Memory B cell (primary cell): ENCODE measurements around the gene DNAJC3.
"Not testable (repeated sequence)": the region's sequence is repeated elsewhere in the genome, so short reads cannot be mapped to it uniquely, and the experiment has no call there.

Experiments
- ATAC-seq: fragments of 150-1000 bp; cut with Tn5 transposase; 2 replicates; pipeline ENCODE4 v1.10.0; 2021; ENCODE audit warnings: low read depth, mild to moderate bottlenecking, moderate library complexity
- DNase-seq, 2 donors: peaks; one replicate each; pipeline ENCODE4 v3.0.0; 2022; ENCODE audit warnings: low spot score in 2 of 2
- H3K27ac Mint-ChIP-seq: one replicate; pipeline ENCODE4 v1.8.0; 2022; ENCODE audit warnings: mild to moderate bottlenecking, moderate library complexity, mixed read lengths
- H3K27me3 Mint-ChIP-seq: one replicate; pipeline ENCODE4 v1.8.0; 2022; ENCODE audit warnings: mixed read lengths
- H3K36me3 Mint-ChIP-seq: one replicate; pipeline ENCODE4 v1.8.0; 2022; ENCODE audit warnings: mild to moderate bottlenecking, mixed read lengths
- H3K4me1 Mint-ChIP-seq: one replicate; pipeline ENCODE4 v1.8.0; 2022; ENCODE audit warnings: mixed read lengths
- H3K4me3 Mint-ChIP-seq: one replicate; pipeline ENCODE4 v1.8.0; 2022; ENCODE audit warnings: mild to moderate bottlenecking, moderate library complexity, mixed read lengths
- H3K9me3 Mint-ChIP-seq: one replicate; pipeline ENCODE4 v1.8.0; 2022; ENCODE audit warnings: mixed read lengths

DNAJC3 gene

DNA sequence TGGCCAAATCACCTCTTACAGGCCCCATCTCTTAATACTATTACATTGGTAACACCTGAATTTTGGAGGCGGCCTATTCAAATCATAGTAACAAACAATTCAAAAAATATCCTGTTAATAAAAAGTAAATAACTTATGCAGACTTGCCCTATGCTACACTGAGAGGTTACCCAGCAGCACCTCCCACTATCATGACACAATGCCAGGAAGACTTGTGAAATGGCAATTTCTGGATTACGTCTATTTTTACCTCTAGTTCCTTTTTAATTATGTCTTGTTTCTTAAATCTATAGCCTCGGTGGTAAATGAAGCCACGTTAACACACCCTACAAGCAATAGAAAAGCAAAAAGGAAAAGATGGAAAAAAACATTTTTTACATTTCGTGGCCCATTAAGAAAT, 26.2 kb upstream of the DNAJC3 start:
- Mint-ChIP-seq H3K36me3 (no peaks in the 10 kb centered on the region), H3K27me3 (peaks cover 1% of the 10 kb centered on the region), H3K4me1 (peaks cover 3% of the 10 kb centered on the region), H3K27ac (no peak overlapping the region), H3K9me3 (no peaks in the 10 kb centered on the region), H3K4me3 (no peak overlapping the region)
- no peak for DNase-seq
- ATAC-seq, result no peak

DNA sequence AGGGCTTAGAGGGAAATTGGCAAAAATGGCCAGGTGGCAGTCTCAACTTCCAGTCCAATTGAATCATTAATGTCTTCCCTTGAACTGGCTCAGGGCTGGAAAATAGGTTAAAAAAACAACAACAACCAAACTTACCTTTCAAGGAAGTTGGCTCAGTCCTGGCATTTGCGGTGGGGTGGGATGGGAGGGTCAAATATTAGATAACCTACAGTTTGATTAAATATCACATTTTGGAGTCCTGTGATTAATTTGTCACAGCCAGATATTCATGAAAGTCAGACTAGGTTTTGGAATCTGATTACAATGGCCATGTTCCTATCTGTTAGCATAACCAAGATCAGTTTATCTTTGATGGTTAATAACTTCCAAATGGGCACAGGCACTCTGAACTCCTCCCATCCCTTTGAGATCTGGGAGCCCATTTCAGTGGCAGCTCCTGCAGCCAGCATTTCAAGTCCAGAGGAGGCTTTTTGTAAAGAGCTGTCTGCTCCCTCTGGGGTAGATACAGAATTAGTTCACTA, 24.6 kb upstream of the DNAJC3 start:
- H3K9me3 Mint-ChIP-seq, result no peaks in the 10 kb centered on the region
- no peaks in the 10 kb centered on the region for H3K36me3 Mint-ChIP-seq
- H3K4me1 Mint-ChIP-seq, result peaks cover 3% of the 10 kb centered on the region
- H3K4me3 Mint-ChIP-seq, result no peak overlapping the region
- no peak for ATAC-seq
- no peak overlapping the region for H3K27ac Mint-ChIP-seq
- DNase-seq, result no peak
- peaks cover 1% of the 10 kb centered on the region for H3K27me3 Mint-ChIP-seq

DNA sequence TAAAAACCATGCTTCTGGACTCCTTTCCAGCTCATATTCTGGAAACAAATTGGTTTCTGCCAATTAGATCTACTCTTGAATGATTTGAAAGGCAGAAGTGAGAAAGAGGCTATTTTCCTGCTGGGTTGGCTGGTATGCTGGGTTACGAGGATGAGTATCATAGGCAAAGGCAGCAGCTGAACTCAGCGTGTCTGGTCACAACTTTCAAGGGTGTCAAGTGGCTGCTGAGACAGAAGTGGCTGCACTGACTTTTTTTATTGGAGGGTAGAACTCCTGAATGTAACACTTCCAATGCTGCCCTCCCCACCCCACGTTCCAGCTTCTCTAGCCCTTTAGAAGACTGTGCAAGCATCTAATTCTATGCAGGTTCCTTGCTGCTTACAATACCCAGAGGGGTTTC, 24.1 kb upstream of the DNAJC3 start:
- H3K27ac Mint-ChIP-seq, result no peak overlapping the region
- no peaks in the 10 kb centered on the region for H3K36me3 Mint-ChIP-seq
- H3K4me3 Mint-ChIP-seq, result no peak overlapping the region
- H3K9me3 Mint-ChIP-seq, result no peaks in the 10 kb centered on the region
- DNase-seq (no peak), ATAC-seq (no peak)
- H3K4me1 Mint-ChIP-seq, result peaks cover 3% of the 10 kb centered on the region
- peaks cover 1% of the 10 kb centered on the region for H3K27me3 Mint-ChIP-seq

DNA sequence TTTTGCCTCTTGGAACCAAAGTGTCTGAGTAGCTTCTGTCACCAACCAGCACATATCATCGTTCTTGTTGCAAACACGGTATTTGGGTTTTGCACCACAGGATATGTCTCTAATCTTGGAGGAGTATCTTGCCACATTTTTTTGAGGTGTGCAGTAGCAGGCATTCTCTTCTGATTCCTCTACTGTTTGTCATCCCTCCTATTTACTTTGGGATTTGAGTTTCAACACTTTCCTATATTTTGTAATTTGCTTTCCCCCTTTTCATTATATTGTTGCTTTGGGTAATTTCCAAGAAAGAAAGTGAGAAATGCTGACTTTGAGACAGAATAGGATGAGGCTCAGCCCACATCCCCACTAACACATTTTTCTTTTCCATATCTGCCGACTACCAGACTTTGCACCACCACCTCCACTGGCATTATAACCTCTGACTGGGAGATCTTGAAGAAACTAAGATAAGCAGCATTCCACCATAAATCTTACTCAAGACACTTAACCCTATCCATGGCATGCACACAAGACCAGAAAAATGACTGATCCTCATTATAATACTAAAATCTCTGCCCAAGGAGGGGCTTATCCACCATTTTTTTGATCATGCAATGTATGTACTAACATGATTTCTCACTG, 20.4 kb upstream of the DNAJC3 start:
- no peak for ATAC-seq
- Mint-ChIP-seq H3K9me3 (peaks cover 2% of the 10 kb centered on the region), H3K27ac (no peak overlapping the region), H3K4me3 (no peak overlapping the region), H3K4me1 (peaks cover 3% of the 10 kb centered on the region), H3K27me3 (peaks cover 1% of the 10 kb centered on the region), H3K36me3 (no peaks in the 10 kb centered on the region)
- DNase-seq, result no peak

DNA sequence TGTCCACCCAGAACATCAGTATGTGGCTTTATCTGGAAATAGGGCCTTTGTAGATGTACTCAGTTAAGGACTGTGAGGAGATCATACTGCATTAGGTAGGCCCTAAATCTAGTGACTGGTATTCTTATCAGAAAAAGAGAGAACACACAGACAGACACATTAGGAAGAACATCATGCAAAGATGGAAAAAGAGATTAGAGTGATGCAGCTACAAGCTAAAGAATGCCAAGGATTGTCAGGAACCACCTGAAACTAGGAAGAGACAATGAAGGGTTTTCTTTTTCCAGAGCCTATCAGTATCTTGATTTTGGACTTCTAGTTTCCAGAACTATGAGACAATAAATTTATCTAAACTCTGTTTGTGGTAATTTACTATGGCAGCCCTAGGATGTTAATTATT, 17.4 kb upstream of the DNAJC3 start:
- Mint-ChIP-seq H3K9me3 (peaks cover 5% of the 10 kb centered on the region), H3K27me3 (peaks cover 8% of the 10 kb centered on the region), H3K27ac (no peak overlapping the region), H3K4me3 (no peak overlapping the region), H3K4me1 (no peaks in the 10 kb centered on the region), H3K36me3 (no peaks in the 10 kb centered on the region)
- no peak for DNase-seq
- no peak for ATAC-seq

DNA sequence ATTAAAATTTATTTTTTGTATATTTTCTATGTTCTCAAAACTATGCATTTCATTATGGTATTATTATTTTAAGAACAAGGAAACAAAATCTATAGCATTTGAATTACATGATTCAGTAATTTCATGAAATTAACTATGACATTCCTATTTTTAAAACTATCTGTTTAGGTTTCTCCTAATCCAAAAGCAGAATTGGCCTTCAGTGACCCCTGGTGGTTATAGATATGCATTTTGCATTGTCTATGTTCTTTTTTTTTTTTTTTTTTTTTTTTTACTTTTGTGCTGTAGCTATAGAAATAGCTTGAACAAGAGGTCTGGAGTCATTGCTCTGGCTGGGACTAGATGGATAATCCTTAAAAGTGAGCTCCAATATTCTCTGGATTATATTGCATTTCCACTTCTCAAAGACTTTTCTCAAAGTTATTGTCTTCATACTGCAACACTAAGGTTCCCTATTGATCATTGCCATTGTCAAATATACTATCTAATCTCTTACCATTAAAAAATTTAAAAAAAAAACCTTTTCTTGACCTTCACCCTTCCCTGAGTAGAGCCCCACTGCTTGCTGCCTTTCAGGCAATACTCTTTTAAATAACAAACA, 15.9 kb upstream of the DNAJC3 start:
- Mint-ChIP-seq H3K9me3 (peaks cover 10% of the 10 kb centered on the region), H3K4me3 (no peak overlapping the region), H3K4me1 (no peaks in the 10 kb centered on the region), H3K36me3 (no peaks in the 10 kb centered on the region), H3K27ac (no peak overlapping the region), H3K27me3 (peaks cover 10% of the 10 kb centered on the region)
- ATAC-seq (no peak), DNase-seq (no peak)

DNA sequence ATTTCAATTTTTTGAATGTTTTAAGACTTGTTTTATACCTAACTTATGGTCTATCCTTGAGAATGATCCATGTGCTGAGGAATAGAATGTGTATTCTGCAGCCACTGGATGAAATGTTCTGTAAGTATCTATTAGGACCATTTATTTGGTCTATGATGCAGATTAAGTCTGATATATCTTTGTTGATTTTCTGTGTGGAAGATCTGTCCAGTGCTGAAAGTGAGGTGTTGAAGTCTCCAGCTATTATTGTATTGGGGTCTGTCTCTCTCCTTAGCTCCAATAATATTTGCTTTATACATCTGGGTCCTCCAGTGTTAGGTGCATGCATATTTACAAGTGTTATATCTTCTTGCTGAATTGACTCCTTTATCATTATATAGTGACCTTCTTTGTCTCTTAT, 9.7 kb upstream of the DNAJC3 start:
- Mint-ChIP-seq H3K36me3 (peaks cover 11% of the 10 kb centered on the region), H3K27me3 (peaks cover 14% of the 10 kb centered on the region), H3K9me3 (peaks cover 39% of the 10 kb centered on the region)
- H3K4me3 Mint-ChIP-seq, H3K4me1 Mint-ChIP-seq, ATAC-seq, DNase-seq, H3K27ac Mint-ChIP-seq: not testable (repeated sequence)

DNA sequence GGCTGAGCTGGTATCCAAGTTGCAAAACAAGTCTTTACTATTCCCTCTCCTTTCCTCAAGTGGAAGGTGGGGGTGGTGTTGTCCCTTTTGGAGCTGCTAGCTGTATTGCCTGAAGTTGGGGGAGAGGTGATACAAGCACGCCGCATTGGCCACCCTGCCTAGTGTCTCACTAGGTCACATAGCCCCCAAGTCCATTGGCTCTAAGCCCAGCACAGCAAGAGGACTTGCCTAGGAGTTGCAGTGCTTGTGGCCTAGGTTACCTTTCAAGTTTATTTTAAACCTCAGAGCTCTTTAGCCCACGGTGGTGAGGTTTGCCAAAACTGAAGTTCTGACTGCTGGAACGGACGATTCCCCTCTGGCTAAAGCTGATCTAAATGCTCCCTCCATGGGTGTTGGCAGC, 5.3 kb upstream of the DNAJC3 start:
- Mint-ChIP-seq H3K27me3 (peaks cover 4% of the 10 kb centered on the region), H3K27ac (no peak overlapping the region), H3K9me3 (peaks cover 30% of the 10 kb centered on the region), H3K4me1 (peaks cover 12% of the 10 kb centered on the region), H3K4me3 (no peak overlapping the region), H3K36me3 (peaks cover 11% of the 10 kb centered on the region)
- DNase-seq (no peak), ATAC-seq (no peak)

DNA sequence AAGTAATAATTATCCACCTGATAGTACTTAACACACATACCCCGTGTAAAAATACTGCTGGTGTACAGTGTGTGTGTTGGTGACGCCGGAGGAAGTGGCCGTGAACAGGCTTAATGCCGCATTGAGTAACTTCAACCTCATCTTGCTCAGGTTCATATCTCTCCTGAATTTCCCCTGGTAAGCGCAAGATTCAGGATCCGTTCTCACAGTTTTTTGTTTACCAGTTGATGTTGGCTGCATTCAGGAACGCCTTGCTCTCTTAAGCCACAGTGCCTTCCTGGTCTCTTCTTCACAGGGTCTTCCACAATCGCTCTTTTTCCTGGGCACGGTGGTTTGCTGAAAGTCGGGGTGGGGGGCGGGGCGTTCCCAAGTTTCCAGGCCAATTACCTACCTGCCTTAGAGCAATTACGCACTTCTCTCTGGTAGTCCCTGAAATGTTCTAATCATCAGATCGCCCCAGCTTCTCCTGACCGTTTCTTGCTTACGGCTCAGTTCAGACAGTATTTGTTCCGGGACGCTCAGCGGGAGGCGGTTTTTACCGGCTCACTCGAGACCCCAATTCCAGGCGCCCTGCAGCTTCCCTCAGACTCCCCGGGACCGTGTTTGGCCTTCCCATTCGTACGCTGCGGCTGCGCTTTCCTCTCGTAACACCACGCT, 706 bp upstream of the DNAJC3 start:
- Mint-ChIP-seq H3K36me3 (peaks cover 2% of the 10 kb centered on the region), H3K4me1 (peaks cover 26% of the 10 kb centered on the region), H3K4me3 (peak overlapping the region; percentile 88), H3K27ac (peak overlapping the region; percentile 81), H3K27me3 (no peaks in the 10 kb centered on the region), H3K9me3 (peaks cover 4% of the 10 kb centered on the region)
- DNase-seq, result no peak
- ATAC-seq, result peak; percentile 0

DNA sequence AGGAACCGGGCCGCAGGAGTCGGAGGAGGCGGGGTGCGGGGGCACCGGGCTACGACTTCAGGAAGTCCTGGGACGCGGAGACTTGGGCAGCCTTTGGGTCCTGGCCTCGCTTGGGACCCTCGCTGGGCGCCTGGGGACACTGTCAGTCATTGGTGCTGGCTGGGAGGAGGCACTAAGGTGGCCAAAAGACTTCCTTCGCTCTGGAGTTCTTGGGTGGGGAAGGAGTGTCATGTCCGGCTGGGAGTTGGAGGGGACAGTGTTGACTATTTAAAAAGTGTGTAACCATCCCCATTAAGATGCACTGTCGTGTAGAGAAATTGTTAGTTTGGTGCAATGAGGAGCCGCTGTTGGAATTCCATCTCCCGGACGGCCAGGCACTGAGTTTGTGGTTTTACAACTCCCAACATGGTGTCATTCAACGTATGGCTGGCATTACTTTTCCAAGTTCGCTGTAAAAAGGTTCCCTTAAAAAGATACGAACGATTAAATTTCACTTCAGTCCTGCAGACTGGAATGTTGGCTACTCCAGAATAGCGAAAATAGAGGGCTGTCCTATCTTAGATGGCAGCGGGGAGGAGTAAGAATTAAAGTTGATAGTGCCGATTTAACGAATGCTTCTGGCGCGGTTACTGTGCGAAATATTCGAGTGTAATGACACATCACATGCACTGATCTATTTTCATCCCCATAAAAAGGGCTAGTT, 776 bp downstream of the DNAJC3 start:
- Mint-ChIP-seq H3K27ac (peak overlapping the region; percentile 76), H3K4me1 (peaks cover 34% of the 10 kb centered on the region), H3K4me3 (peak overlapping the region; percentile 88), H3K36me3 (peaks cover 4% of the 10 kb centered on the region), H3K9me3 (peaks cover under 1% of the 10 kb centered on the region), H3K27me3 (no peaks in the 10 kb centered on the region)
- ATAC-seq (no peak), DNase-seq (no peak)

DNA sequence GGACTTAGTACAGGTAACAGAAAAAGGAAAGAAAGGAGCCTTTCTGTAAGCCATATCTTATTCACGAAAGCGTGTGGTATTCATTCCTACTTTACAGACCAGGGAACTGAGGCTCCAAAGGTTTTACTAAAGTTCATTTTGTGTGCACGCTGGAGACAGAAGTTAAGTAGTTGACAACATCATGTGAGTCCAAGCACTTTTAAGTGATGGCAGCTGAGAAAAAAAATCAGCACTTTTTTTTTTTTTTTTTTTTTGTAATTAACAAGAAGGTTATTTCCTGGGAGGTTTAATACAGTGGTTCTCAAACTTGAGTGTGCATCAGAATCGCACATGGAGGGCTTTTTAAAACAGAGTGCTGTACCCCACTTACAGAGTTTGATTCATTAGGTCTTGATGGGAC, 2.0 kb downstream of the DNAJC3 start:
- Mint-ChIP-seq H3K4me1 (peaks cover 38% of the 10 kb centered on the region), H3K27me3 (no peaks in the 10 kb centered on the region), H3K27ac (no peak overlapping the region), H3K36me3 (peaks cover 7% of the 10 kb centered on the region), H3K4me3 (no peak overlapping the region), H3K9me3 (no peaks in the 10 kb centered on the region)
- no peak for ATAC-seq
- DNase-seq, result no peak

DNA sequence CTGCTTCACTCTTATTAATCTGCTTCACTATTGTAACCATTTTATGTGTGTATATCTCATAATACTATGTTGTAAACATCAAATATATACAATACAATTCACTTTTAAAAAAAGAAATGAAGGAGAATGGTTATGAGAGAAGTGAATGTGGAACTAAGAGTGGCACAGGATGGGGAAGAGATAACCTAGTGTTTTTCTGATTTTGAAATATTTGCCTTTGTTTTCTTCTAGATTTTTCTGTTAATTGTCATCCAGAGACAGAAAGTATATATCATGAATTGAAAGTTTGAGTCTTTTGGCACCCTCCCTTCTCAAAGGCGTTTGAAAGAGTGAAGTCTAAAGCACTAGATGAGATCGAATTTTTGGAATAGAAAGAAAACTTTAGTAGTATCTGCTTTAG, 2.8 kb downstream of the DNAJC3 start:
- DNase-seq, result no peak
- H3K4me1 Mint-ChIP-seq, result peaks cover 43% of the 10 kb centered on the region
- peaks cover 11% of the 10 kb centered on the region for H3K36me3 Mint-ChIP-seq
- H3K9me3 Mint-ChIP-seq, result no peaks in the 10 kb centered on the region
- no peak overlapping the region for H3K4me3 Mint-ChIP-seq
- no peaks in the 10 kb centered on the region for H3K27me3 Mint-ChIP-seq
- no peak overlapping the region for H3K27ac Mint-ChIP-seq
- no peak for ATAC-seq

DNA sequence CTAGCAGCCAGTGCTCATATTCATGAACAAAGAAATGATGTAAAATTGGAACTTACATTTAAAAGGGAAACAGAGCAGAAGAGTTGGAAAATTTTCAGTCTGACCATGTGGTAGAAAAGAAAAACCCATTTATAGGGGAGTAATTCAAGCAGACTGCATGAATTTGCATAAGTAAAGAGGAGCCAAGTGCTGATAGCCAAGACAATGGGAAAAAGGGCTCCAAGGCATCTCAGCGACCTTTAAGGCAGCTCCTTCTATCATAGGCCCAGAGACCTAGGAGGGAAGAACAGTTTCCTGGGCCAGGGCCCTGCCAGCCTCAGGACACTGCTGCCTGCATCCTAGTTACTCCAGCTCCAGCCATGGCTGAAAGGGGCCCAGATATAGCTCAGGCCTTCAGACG, 7.5 kb downstream of the DNAJC3 start:
- Mint-ChIP-seq H3K27me3 (no peaks in the 10 kb centered on the region), H3K4me3 (no peak overlapping the region), H3K9me3 (no peaks in the 10 kb centered on the region), H3K4me1 (peaks cover 62% of the 10 kb centered on the region), H3K36me3 (peaks cover 26% of the 10 kb centered on the region), H3K27ac (peak overlapping the region; percentile 18)
- DNase-seq (no peak), ATAC-seq (no peak)

DNA sequence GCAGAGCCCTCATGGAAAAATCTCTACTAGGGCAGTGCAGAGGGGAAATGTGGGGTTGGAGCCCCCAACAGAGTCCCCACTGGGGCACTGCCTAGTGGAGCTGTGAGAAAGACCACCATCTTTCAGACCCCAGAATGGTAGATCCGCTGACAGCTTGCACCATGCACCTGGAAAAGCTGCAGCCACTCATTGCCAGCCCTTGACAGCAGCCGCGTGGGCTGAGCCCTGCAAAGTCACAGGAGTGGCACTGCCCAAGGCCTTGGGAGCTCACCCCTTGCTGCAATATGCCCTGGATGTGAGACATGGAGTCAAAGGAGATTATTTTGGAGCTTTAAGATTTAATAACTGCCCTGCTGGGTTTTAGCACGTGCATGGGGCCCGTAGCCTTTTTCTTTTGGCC, 8.0 kb downstream of the DNAJC3 start:
- not testable (repeated sequence) for ATAC-seq, H3K9me3 Mint-ChIP-seq, H3K27me3 Mint-ChIP-seq, H3K4me3 Mint-ChIP-seq, DNase-seq, H3K27ac Mint-ChIP-seq
- peaks cover 59% of the 10 kb centered on the region for H3K4me1 Mint-ChIP-seq
- H3K36me3 Mint-ChIP-seq, result peaks cover 27% of the 10 kb centered on the region
